ENCODE results near the gene PLSCR3.

DNA sequence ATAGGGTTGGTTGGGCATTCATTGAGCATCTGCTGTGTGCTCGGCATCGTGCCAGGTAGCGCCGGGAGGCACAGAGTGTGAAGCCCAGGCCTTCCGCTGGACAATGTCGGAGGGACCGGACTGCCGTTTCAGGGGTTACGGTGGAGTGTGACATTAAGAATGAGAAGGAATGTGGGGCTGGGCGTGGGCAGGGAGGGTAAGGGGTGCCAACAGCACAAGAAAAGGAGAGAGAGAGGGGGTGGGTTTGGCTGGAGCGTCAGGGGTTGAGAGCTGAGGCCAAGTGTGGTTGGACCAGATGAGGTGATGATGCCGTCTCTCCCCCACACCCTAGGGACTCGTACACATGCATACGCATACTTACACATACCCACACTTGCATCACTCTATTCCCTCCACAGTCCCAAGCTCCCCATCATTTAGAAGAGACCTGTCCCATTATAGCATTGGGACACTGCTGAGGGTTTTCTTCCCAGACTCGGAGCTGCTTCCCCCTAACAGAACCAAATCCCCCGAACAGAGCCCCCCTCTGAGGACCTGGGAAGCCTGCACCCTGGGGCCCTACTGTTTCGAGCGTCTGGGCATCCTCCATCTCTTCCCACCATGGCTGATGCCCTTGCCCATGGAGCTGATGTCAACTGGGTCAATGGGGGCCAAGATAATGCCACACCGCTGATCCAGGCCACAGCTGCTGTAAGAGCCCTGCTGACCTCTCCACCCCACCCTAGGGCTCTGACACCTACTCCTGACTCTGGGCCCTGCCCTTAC lies 45.7 kb downstream of the PLSCR3 start:
- TF ChIP-seq, protein P1, sequence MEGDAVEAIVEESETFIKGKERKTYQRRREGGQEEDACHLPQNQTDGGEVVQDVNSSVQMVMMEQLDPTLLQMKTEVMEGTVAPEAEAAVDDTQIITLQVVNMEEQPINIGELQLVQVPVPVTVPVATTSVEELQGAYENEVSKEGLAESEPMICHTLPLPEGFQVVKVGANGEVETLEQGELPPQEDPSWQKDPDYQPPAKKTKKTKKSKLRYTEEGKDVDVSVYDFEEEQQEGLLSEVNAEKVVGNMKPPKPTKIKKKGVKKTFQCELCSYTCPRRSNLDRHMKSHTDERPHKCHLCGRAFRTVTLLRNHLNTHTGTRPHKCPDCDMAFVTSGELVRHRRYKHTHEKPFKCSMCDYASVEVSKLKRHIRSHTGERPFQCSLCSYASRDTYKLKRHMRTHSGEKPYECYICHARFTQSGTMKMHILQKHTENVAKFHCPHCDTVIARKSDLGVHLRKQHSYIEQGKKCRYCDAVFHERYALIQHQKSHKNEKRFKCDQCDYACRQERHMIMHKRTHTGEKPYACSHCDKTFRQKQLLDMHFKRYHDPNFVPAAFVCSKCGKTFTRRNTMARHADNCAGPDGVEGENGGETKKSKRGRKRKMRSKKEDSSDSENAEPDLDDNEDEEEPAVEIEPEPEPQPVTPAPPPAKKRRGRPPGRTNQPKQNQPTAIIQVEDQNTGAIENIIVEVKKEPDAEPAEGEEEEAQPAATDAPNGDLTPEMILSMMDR (IDR thresholded peaks at IDR 0.05; ENCODE audit: low read depth, low read length), result no peak
- no peak for TF ChIP-seq EZH2phosphoT487 (IDR thresholded peaks at IDR 0.05; ENCODE audit: low read depth)
